GM13977 (cell line): ENCODE data around the gene SNX7.

Experiments used
- DNase-seq: peaks from one replicate; pipeline ENCODE4 v3.0.0; 2012; ENCODE audit warnings: low spot score
- in situ Hi-C: fragments of 300-500 bp; cut with MboI; formaldehyde crosslinking; loops from one replicate; pipeline ENCODE4 v1.12.0; 2022; ENCODE audit warnings: low sequenced_read_pairs, low pct_unique_long_range_greater_than_20kb, mixed read lengths, inconsistent platforms; ENCODE audit not compliant: unreplicated experiment
- TF ChIP-seq, protein P1 (sequence below): IDR thresholded peaks from 2 replicates; pipeline ENCODE4 v1.5.1; 2012; ENCODE audit warnings: mild to moderate bottlenecking, control low read depth; ENCODE audit not compliant: insufficient read depth; ENCODE audit errors: extremely low read depth, missing control alignments

Gene SNX7

DNA sequence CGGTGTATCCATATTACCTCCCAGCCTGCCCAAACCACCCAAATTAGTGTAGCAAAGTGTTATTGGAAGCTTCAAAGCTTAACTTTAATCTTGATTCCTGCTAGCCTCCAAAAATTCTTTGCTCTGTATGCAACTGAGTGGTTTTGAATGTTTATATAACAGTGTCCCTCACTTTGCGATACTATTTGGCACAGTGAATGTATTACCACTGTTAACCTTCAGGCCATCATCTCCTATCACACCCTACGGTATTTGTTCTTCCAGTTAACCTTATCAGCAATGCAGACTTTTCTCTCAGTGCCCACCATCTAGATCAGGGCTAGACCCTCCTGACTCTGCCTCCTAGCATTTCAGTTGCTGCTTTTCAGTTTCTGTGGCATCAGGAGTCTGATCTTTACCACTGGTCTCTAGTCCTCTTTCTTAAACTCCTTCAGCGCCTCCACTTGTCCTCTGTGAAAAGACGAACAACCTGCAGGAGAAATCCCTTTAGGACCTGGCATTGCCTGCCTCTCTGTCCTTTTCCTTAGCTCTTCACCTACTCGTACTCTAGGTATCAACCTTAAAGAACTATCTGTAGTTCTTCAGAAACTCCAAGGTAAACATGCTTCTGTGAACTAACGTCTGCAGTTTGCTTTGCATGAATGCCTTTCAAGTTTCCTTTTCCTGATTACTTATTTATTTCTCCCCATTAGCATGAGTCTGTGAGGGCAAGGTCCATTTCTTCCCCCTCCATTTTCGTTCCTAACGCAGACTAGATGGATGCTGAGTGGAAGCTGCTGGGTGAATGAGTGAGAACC lies 71.7 kb downstream of the SNX7 start:
- no peak for DNase-seq
- in situ Hi-C loops = no loop called here
- TF ChIP-seq, protein P1, sequence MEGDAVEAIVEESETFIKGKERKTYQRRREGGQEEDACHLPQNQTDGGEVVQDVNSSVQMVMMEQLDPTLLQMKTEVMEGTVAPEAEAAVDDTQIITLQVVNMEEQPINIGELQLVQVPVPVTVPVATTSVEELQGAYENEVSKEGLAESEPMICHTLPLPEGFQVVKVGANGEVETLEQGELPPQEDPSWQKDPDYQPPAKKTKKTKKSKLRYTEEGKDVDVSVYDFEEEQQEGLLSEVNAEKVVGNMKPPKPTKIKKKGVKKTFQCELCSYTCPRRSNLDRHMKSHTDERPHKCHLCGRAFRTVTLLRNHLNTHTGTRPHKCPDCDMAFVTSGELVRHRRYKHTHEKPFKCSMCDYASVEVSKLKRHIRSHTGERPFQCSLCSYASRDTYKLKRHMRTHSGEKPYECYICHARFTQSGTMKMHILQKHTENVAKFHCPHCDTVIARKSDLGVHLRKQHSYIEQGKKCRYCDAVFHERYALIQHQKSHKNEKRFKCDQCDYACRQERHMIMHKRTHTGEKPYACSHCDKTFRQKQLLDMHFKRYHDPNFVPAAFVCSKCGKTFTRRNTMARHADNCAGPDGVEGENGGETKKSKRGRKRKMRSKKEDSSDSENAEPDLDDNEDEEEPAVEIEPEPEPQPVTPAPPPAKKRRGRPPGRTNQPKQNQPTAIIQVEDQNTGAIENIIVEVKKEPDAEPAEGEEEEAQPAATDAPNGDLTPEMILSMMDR = no peak

DNA sequence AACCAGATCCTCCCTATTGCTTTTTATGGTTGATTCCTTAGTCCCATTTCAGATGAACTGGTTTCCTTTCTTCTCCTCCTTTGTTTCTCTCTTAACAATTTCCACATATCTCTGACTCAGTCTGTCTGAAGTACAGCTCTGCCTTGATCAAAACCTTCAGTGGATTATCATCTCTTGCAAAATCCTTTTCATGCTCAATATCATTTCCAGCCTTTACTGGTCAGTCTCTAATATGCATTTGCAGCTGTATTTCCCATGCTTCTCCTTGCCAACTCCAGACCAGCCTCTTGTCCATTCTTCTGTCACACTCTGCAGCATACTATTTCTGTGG lies 72.2 kb downstream of the SNX7 start:
- TF ChIP-seq, protein P1 = no peak
- in situ Hi-C loops = no loop called here
- no peak for DNase-seq

DNA sequence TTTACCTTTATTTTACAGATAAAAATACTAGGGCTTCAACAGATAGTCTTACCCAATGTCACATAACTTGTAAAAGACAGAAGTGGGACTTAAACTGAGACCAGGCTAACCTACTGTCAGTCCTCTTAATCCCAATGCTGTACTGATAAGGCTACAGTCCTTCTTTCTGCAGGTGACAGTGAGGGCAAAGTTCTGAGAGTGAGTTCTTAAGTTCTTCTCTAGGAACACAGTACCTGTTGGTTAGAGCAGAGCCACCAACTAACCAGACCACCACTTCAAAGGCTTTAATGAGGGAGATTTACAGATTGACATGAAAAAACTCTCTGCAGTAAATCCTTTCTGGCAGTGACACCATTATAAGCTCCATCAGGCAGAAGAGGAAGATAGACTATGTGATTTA lies 74.2 kb downstream of the SNX7 start:
- DNase-seq = no peak
- TF ChIP-seq, protein P1 = no peak
- in situ Hi-C loops = no loop called here

DNA sequence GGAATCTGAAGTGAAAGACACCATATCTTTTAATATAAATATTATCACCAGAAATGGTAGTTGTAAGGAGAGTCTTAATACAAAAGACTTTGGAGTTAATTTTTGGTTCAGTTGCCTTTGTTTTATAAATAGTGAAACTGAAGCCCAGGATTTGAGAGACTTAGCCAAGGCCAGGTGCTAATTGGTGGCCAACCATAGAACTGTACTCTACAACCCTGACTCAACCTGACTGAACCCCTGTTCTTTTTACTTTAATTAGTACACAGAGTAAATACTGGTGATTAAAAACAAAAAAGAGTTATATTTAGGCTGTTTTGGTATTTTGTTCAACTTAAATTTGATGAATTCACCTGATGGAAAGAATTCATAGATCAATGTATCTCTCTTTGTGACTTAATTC lies 76.3 kb downstream of the SNX7 start:
- TF ChIP-seq, protein P1 = no peak
- in situ Hi-C loops = no loop called here
- no peak for DNase-seq

DNA sequence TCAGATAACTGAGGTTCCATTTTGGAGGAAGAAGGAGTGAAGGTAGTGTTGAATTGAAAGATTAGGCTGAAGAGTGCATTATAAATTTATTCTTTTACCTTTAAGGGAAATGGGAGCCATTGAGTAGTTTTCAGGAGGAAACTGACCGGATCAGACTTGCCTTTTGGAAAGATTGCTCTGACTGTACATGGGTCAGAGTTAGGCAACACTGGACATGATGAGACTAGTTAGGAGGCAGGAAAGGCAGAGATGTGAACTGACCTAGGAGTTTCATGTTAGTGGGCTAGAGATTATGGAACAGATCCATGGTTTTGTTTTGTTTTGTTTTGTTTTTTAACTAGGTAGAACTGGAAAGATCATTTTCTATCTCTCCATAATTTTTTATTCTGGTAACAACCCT lies 78.2 kb downstream of the SNX7 start:
- TF ChIP-seq, protein P1 = no peak
- DNase-seq = no peak
- in situ Hi-C loops = no loop called here

DNA sequence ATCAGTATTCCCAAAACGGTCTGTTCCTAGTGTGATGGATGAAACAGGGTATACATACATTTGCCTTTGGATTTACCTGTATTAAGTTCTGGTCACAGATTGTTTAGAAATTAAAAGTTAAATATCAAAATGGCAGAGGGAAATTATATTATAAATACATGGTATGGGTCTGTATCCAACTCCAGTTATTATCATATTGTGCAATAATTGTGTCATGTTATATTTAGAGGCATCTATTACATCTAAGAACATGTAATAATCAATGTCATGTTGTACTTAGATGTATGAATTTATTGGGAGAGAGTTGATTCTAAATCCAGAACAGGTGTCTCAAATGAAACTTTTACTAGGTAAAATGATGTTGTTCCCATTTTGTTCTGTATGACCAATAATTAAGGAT lies 79.6 kb downstream of the SNX7 start:
- in situ Hi-C loops = no loop called here
- TF ChIP-seq, protein P1 = no peak
- no peak for DNase-seq
